Subcutaneous abdominal adipose tissue (tissue), 5 donors: ENCODE measurements around the gene CPN2.

Experiments used
- H3K27ac ChIP-seq: one replicate; pipeline ENCODE4 v1.7.0; 2013; ENCODE audit warnings: low read depth, mild to moderate bottlenecking, inconsistent platforms, low read length, moderate library complexity
- H3K27me3 ChIP-seq, 5 donors: one replicate each; pipeline ENCODE4 v1.7.0; 2013; ENCODE audit warnings: low read length in 5 of 5, inconsistent platforms in 1 of 5; ENCODE audit not compliant: control insufficient read depth in 5 of 5, insufficient read depth in 4 of 5
- H3K36me3 ChIP-seq, 5 donors: one replicate each; pipeline ENCODE4 v1.7.0; 2013; ENCODE audit warnings: low read length in 5 of 5; ENCODE audit not compliant: control insufficient read depth in 5 of 5, insufficient read depth in 5 of 5
- H3K4me1 ChIP-seq, 5 donors: one replicate each; pipeline ENCODE4 v1.7.0; 2013; ENCODE audit warnings: low read length in 5 of 5, mild to moderate bottlenecking in 3 of 5, moderate library complexity in 1 of 5; ENCODE audit not compliant: control insufficient read depth in 5 of 5, insufficient read depth in 5 of 5
- H3K4me3 ChIP-seq, 5 donors: one replicate each; pipeline ENCODE4 v1.7.0; 2013; ENCODE audit warnings: low read length in 5 of 5, low read depth in 1 of 5
- H3K9ac ChIP-seq, 5 donors: one replicate each; pipeline ENCODE4 v1.7.0; 2013; ENCODE audit warnings: low read length in 5 of 5, mild to moderate bottlenecking in 4 of 5, moderate library complexity in 3 of 5
- H3K9me3 ChIP-seq, 5 donors: one replicate each; pipeline ENCODE4 v1.7.0; 2013; ENCODE audit warnings: low read length in 5 of 5; ENCODE audit not compliant: control insufficient read depth in 5 of 5
- donor health status: healthy.
- donor health status: healthy.
- donor health status: healthy.
- donor health status: healthy.
- donor health status: healthy.

CPN2 gene

DNA sequence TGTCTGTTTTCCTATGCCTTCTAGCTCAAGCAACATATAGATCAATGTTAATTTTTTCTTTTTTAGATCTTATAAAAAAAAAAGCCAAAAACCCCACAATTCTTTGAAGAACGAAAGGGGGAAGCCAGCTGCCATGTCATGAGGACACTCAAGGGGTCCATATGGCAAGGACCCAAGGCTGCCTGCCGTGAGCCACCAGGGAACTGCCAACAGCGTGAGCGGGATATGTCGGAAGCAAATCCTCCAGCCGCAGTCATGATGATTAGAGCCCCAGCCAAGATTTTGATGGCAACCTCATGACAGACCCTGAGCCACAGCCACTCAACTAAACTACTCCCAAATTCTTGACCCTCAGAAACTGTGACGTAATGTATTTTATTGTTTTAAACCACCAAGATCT lies 41.4 kb upstream of the CPN2 start:
- H3K36me3 ChIP-seq: no peaks in the 10 kb centered on the region
- H3K27ac ChIP-seq: no peak overlapping the region
- no peak overlapping the region for H3K9ac ChIP-seq
- peaks cover 0 to 8% (median 4%) of the 10 kb centered on the region in 5 donors for H3K9me3 ChIP-seq
- H3K4me3 ChIP-seq: no peak overlapping the region
- H3K4me1 ChIP-seq: peaks cover 0 to 26% (median 17%) of the 10 kb centered on the region in 5 donors
- H3K27me3 ChIP-seq: peaks cover under 1 to 9% (median 7%) of the 10 kb centered on the region in 5 donors

- Histone ChIP-seq H3K27ac (no peak overlapping the region), H3K36me3 (no peaks in the 10 kb centered on the region), H3K4me1 (peaks cover 0 to 9% (median 0%) of the 10 kb centered on the region in 5 donors), H3K27me3 (peaks cover 0 to 7% (median 3%) of the 10 kb centered on the region in 5 donors), H3K9ac (no peak overlapping the region), H3K4me3 (no peak overlapping the region), H3K9me3 (peaks cover 0 to 8% (median 4%) of the 10 kb centered on the region in 5 donors)
Measured at GRCh38 chr3:194390835-194391234, 39.7 kb upstream of the CPN2 start.

DNA sequence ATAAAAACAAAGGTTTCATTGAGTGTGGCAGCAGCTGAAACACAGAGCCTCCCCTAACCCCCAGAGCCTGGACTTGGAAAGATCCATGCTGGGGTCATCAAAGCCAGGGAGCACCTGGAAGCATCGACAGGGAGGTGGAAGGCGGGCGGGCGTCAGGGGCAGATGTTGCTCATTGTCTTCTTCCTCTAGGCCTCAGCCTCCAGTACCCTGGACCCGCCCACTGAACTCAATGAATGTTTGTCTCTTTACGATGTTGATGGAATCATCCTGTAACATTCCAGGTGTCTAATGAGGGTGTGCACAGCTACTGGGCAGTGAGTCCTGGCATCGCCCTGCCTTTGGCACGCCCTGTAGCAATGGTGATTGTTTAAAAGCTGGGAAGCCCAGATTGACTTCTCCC lies 38.1 kb upstream of the CPN2 start:
- H3K4me1 ChIP-seq: peaks cover 0 to 3% (median 0%) of the 10 kb centered on the region in 5 donors
- no peaks in the 10 kb centered on the region for H3K36me3 ChIP-seq
- peaks cover 0 to 8% (median 4%) of the 10 kb centered on the region in 5 donors for H3K9me3 ChIP-seq
- H3K27ac ChIP-seq: no peak overlapping the region
- H3K4me3 ChIP-seq: no peak overlapping the region
- H3K27me3 ChIP-seq: peaks cover 4 to 9% (median 7%) of the 10 kb centered on the region in 5 donors
- H3K9ac ChIP-seq: no peak overlapping the region

- Histone ChIP-seq H3K4me1 (peaks cover 0 to 3% (median 0%) of the 10 kb centered on the region in 5 donors), H3K27ac (no peak overlapping the region), H3K36me3 (no peaks in the 10 kb centered on the region), H3K9ac (no peak overlapping the region), H3K9me3 (peaks cover 0 to 8% (median 4%) of the 10 kb centered on the region in 5 donors), H3K27me3 (peaks cover 7 to 12% (median 12%) of the 10 kb centered on the region in 5 donors), H3K4me3 (no peak overlapping the region)
Measured at GRCh38 chr3:194387926-194388418, 36.8 kb upstream of the CPN2 start.

- Histone ChIP-seq H3K36me3 (no peaks in the 10 kb centered on the region), H3K9ac (no peak overlapping the region), H3K27me3 (peaks cover 7 to 12% (median 12%) of the 10 kb centered on the region in 5 donors)
Measured at GRCh38 chr3:194387276-194387675, 36.1 kb upstream of the CPN2 start.

DNA sequence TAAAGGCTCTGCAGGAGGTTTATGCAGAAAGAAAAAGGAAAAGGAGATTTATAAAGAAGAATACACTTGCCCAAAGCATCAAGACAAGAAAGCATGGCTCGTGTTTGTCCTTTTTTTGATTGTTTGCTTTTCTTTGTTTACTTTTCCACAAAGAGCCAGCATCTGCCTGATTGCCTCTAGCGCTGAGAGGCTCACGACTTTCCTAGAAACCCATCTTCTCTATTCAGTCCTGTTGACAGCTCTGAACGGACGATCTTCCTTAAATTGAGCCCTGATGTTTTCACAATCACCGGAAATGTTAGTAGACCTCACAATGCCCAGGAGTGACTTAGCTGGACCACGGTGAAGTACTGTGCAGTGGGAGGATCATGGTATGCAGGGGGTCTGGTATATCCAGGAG lies 35.5 kb upstream of the CPN2 start:
- H3K9me3 ChIP-seq: peaks cover 0 to 8% (median 4%) of the 10 kb centered on the region in 5 donors
- H3K4me3 ChIP-seq: no peak overlapping the region
- H3K9ac ChIP-seq: no peak overlapping the region
- no peaks in the 10 kb centered on the region for H3K36me3 ChIP-seq
- peaks cover 7 to 13% (median 12%) of the 10 kb centered on the region in 5 donors for H3K27me3 ChIP-seq
- H3K27ac ChIP-seq: no peak overlapping the region
- H3K4me1 ChIP-seq: peaks cover 0 to 3% (median 0%) of the 10 kb centered on the region in 5 donors

More at GRCh38 chr3:194387276-194387675, 36.1 kb upstream of the CPN2 start:
- peaks cover 0 to 3% (median 0%) of the 10 kb centered on the region in 5 donors for H3K4me1 ChIP-seq
- H3K27ac ChIP-seq: no peak overlapping the region
- H3K4me3 ChIP-seq: no peak overlapping the region
- H3K9me3 ChIP-seq: peaks cover 0 to 8% (median 4%) of the 10 kb centered on the region in 5 donors

- H3K27me3 ChIP-seq: peaks cover 7 to 16% (median 12%) of the 10 kb centered on the region in 5 donors
- no peak overlapping the region for H3K4me3 ChIP-seq
- H3K4me1 ChIP-seq: peaks cover 0 to 3% (median 0%) of the 10 kb centered on the region in 5 donors
- H3K36me3 ChIP-seq: no peaks in the 10 kb centered on the region
- H3K9me3 ChIP-seq: peaks cover 0 to 5% (median 4%) of the 10 kb centered on the region in 5 donors
- no peak overlapping the region for H3K9ac ChIP-seq
- H3K27ac ChIP-seq: no peak overlapping the region
Measured at GRCh38 chr3:194386066-194386465, 34.9 kb upstream of the CPN2 start.

- Histone ChIP-seq H3K36me3 (no peaks in the 10 kb centered on the region), H3K27me3 (peaks cover 7 to 25% (median 19%) of the 10 kb centered on the region in 5 donors), H3K4me1 (peaks cover 0 to 3% (median 0%) of the 10 kb centered on the region in 5 donors)
Measured at GRCh38 chr3:194384569-194385001, 33.5 kb upstream of the CPN2 start.

DNA sequence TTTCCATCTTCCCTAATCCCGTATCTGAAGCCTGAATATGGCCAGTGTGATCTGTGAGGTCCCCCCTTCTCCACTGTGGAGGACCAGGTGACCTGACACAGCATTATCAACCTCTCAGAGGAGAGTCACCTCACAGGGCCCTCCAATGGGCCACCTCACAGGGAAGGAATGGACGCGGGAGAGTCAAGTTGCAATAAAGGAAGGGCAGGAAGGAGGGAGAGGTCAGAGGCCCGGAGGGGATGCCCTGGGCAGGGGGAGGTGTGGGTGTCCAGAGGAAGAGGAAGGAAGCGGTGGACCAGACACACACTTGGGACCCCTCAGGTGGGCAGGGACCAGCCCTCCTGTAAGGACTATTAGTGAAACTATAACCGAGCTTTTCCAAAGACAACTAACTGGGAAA lies 33.0 kb upstream of the CPN2 start:
- H3K4me1 ChIP-seq: peaks cover 0 to 3% (median 0%) of the 10 kb centered on the region in 5 donors
- H3K27me3 ChIP-seq: peaks cover 9 to 25% (median 19%) of the 10 kb centered on the region in 5 donors
- H3K9me3 ChIP-seq: no peaks in the 10 kb centered on the region
- no peak overlapping the region for H3K27ac ChIP-seq
- H3K36me3 ChIP-seq: no peaks in the 10 kb centered on the region
- H3K9ac ChIP-seq: no peak overlapping the region
- H3K4me3 ChIP-seq: no peak overlapping the region

More at GRCh38 chr3:194384569-194385001, 33.5 kb upstream of the CPN2 start:
- Histone ChIP-seq H3K27ac (no peak overlapping the region), H3K9me3 (no peaks in the 10 kb centered on the region), H3K9ac (no peak overlapping the region), H3K4me3 (no peak overlapping the region)

GRCh38 chr3:194383276-194383940 lies 32.3 kb upstream of the CPN2 start:
- Histone ChIP-seq H3K9ac (no peak overlapping the region), H3K4me1 (peaks cover 0 to 3% (median 0%) of the 10 kb centered on the region in 5 donors), H3K27me3 (peaks cover 9 to 25% (median 23%) of the 10 kb centered on the region in 5 donors), H3K27ac (no peak overlapping the region), H3K9me3 (no peaks in the 10 kb centered on the region), H3K36me3 (no peaks in the 10 kb centered on the region), H3K4me3 (no peak overlapping the region)
